HG02884 (cell line): ENCODE results near the gene ACBD5.
"Not testable (repeated sequence)": the region's sequence is repeated elsewhere in the genome, so short reads cannot be mapped to it uniquely, and the experiment has no call there.

ENCODE experiments used
- ATAC-seq: cut with Tn5 transposase; IDR thresholded peaks from one replicate; pipeline ENCODE4 v1.9.1; 2021; ENCODE audit warnings: mild to moderate bottlenecking, moderate library complexity; ENCODE audit not compliant: unreplicated experiment

ACBD5 gene, protein sequence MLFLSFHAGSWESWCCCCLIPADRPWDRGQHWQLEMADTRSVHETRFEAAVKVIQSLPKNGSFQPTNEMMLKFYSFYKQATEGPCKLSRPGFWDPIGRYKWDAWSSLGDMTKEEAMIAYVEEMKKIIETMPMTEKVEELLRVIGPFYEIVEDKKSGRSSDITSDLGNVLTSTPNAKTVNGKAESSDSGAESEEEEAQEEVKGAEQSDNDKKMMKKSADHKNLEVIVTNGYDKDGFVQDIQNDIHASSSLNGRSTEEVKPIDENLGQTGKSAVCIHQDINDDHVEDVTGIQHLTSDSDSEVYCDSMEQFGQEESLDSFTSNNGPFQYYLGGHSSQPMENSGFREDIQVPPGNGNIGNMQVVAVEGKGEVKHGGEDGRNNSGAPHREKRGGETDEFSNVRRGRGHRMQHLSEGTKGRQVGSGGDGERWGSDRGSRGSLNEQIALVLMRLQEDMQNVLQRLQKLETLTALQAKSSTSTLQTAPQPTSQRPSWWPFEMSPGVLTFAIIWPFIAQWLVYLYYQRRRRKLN

DNA sequence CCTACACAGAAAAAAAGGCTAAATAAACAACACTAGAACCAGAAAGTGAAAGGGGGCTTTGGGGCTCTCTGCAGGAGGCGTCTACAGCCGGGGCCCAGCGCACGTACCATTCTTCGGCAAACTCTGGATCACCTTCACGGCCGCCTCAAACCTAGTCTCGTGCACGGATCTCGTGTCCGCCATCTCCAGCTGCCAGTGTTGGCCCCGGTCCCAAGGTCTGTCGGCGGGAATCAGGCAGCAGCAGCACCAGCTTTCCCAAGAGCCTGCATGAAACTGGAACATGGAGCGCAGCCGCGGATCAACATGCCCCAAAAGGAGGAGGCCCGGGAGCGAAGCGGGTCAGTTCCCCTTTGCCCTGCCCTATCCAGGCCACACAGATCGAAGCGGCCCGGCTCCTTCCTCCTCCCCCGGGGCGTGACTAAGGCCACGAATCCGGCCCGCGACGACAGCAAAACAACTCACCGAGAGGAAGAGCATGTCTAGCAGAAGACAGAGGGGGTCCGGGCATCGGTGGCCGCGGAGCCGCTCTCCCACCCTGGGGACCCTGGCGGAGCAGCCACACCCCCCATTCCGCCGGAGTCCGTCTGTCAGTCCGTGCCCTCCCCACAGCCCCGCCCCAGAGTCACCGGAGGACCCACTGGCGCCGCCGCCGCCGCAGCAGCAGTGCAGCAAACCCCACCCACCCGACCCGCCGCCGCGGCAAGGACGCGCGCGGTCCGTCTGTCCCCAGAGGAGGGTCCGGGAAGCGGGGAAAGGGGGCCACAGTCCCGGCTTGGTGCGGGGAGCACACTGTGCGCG lies at the start of gene ACBD5:
ACBD5 (minus strand) TSS at position 586 of the 798 bp plus-strand sequence; CDS start at position 477, 109 bp downstream.
- peak; percentile 37 for ATAC-seq

GRCh38 chr10:27285093-27285492 lies 44.5 kb upstream of the ACBD5 start:
- no peak for ATAC-seq

DNA sequence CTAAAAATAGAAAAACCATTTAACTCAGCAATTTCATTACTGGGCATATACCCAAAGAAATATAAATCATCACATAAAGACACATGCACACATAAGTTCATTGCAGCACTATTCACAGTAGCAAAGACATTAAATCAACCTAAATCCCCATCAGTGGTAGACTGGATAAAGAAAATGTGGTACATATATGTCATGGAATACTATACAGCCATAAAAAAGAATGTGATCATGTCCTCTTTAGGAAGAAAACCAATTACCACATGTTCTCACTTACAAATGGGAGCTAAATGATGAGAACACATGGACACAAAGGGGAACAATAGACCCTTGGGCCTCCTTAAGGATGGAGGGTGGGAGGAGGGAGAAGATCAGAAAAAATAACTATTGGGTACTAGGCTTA lies 36.0 kb upstream of the ACBD5 start:
- no peak for ATAC-seq

DNA sequence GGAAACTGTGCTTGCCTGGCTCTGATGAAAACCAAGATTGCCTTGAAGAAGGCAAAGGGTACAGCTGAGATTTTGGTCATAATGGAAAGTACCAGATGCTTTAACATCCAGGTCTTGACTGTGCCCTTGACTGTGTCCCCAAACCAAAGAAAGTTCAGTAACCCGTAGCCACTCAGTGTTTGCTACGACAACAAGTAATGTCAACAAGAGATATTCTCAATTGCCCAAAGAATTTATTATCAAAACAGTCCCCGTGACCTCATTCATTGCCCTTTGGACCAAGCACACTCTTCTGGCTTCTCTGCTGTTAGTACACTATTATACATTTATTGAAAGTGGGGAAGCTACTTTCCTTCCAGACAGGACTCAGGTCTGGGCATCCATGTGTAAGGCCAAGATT lies 25.4 kb upstream of the ACBD5 start:
- ATAC-seq, result not testable (repeated sequence)

- not testable (repeated sequence) for ATAC-seq
These were observed 22.2 kb upstream of the ACBD5 start for GRCh38 chr10:27262788-27263187.

DNA sequence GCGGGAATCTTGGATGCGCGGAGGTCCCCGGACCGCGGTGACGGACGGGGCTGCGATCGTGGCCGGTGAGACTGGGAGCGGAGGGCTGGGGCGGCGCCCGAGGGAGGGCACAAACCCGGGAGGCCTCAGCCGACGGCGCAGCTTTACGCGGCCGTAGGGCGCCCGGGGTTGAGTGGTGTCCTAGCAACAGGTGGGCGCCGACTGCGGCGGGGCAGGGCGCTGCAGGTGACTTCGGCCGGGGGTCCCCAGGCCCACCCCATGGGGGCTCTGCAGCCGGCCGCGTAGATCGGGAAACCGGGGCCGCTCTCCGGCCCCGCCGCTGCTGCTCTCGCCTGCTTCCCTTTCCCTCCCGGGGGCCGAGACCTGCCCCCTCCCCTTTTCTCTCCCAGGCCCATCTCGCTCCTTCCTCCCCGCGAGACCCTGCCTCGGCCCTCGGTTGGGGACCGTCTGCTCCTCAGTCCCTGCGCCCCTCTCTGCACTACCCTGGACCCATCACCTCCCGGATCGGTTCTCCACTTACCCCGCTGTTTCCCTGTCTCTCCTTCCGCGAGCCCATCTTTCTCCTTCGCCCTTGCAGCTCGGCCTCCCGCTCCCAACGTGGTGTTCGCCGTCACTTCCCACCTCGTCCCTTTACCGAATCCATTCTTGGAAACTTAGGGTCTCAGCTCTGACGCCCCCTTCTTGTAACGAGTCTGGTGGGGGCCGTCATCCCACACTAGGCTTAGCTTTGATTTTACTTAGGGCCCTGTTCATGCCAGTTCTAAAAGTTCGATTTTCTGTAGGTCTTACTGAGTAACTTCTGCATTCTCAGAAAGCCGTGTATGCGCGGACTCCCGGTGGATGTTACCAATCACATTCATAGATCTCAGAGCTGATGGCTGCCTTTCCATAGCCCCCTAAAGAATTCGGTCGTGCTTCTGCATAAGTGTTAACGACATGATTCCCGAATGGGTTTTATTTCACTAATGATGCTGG lies 18.5 kb upstream of the ACBD5 start:
- peak; percentile 69 for ATAC-seq

DNA sequence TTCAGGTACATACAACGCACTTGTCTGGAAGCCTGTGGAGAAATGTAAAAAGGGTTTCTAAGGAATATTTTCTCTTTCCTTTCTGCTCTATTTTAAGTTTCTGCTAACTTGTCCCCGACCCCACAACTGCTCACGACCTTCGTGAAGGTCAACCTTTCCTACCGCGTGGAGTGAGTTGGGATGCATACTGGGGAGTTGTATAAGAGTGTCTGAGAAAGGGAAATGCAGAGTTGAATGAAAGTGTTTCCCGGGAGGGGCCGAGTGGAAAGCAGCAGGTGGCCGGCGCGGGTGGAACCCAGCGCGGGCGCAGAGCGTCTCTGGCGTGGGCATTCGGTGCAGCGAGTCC lies 17.9 kb upstream of the ACBD5 start:
- no peak for ATAC-seq

DNA sequence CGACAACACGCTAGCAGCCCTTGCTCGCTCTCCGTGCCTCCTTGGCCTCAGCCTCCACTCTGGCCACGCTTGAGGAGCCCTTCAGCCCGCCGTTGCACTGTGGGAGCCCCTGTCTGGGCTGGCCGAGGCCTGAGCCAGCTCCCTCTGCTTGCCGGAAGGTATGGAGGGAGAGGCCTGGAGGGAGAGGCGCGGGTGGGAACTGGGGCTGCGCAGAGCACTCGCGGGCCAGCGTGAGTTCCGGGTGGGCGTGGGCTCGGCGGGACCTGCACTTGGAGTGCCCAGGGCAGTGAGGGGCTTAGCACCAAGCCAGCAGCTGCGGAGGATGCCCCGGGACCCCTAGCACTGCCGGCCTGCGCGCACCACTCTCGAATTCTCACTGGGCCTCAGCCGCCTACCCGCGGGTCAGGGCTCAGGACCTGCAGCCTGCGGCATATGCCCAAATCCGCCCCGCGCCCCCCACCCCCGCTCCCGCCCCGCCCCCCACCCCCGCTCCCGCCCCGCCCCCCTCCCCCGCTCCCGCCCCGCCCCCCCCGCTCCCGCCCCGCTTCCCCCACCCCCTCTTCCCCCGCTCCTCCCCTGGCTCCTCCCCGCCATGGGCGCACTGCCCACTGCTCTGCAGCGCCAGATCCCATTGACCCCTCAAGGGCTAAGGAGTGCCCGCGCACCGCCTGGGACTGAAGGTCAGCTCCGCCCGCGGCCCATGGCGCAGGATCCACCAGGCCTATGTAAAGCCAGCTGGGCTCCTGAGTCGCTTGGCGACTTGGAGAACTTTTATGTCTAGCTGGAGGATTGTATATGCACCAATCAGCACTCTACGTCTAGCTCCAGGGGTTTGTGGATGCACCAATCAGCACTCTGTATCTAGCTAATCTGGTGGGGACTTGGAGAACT lies 15.9 kb upstream of the ACBD5 start:
- ATAC-seq, result no peak

- ATAC-seq, result no peak
These were observed 13.0 kb upstream of the ACBD5 start for GRCh38 chr10:27253576-27253975.

DNA sequence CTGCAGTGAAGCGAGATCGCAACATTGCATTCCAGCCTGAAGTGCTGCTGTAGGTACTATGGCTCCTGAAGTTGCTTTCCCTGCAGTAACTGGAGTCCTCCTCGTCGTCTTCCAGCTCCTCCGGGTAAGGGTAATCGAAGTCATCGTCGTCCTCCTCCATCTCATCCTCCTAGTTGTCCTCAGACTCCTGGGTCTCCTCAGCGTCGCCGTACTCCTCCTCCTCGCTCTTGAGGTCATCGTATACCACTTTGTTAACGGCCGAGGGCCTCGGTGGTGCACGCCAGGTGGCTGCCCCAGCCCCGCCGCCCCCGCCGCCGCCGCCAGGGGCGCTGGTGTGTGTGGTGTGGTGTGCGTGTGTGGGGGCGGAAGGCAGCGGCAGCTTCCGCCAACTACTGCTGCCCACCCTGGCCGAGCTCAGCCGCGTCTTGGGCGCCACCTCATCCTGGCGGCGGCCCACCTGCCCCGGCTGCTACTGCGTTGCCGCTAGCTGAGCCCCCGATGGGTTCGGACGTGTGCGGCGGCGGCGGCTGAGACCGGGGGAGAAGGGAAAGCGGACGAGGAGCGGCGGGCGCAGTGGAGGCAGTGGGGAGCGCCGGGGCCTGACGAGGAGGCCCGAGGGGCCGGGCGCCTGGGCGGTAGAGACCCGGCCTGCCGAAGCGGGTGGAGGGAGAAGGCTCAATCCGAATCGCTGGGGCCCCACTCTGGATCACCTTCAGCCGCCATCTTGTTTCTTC lies 11.8 kb upstream of the ACBD5 start:
- ATAC-seq, result peak; percentile 97

- ATAC-seq, result no peak
These were observed 11.0 kb upstream of the ACBD5 start for GRCh38 chr10:27251554-27251953.

DNA sequence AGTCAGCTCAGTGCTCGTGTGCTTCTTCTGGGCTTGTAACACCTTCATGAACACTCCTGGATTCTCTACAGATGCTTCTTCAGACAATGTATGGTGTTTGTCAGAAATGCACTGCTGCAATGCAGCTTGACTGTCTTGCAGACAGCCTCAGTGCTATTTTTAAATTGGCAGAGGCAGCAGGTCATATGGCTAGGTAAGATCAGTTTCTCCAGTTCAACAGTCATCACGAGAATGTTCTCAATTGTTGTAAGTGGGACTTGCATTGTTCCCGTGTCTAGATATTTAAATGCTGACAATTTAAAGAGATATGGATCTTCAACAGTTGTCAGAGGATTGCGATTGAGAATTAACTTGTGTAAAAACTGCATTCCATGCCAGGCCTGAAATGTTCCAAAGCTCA lies 7.6 kb upstream of the ACBD5 start:
- ATAC-seq, result no peak

- ATAC-seq, result no peak
These were observed 6.8 kb upstream of the ACBD5 start for GRCh38 chr10:27247441-27247840.

DNA sequence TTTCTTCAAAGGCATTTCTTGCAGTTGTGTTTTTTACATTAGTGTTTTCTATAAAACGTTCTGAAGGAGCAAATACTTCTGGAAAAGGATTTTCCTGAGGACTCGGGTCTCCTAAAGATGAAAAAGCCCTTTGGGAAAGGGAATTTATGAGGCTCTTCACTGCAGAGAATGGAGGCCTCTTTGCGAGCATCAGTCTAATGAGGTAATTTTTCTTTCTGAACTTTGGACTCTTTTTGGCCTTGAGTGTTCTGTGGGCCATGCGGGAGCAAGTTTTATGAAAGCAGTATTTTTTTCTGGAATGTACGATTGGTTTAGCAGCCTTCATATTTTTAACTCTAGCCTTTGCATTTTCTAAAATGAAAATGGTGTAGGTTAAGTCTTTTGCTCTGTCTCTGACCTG lies 6.4 kb upstream of the ACBD5 start:
- ATAC-seq, result no peak

- no peak for ATAC-seq
These were observed 5.2 kb upstream of the ACBD5 start for GRCh38 chr10:27245836-27246235.

GRCh38 chr10:27244976-27245375 lies 4.4 kb upstream of the ACBD5 start:
- no peak for ATAC-seq

DNA sequence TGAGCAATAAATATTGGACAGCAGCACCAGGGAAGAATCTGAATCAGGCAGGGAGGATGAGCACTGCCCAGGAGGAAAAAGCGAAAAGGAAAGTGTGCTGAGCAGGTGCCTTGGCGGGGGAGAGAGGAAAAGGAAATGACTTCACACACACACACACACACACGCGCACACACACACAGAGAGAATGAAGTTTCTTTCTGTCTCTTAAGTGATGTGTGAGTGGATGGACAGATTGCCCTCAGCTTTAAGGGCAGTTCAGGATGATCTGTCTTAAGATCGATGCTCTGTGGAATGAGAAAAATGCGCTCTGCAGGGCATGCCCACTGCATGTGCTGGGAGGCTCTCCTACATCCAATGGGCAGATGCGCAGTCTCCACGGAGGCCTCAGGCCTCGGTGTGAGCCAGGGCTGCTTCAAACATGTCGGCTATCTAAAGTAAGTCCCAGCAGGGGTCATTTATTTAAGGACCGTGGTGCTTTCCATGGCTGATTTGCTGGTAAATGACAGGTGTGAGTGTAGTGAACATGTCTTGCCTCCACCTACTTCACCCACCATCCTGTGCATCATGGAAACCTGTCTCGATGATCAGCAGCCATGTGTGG lies 2.5 kb upstream of the ACBD5 start:
- ATAC-seq, result peak; percentile 35

GRCh38 chr10:27242473-27242950 lies 1.9 kb upstream of the ACBD5 start:
- peak; percentile 1 for ATAC-seq
